HT-29 (cell line): ENCODE results near the gene SORT1. TPM values are rescaled to one million over a fixed set of nuclear protein-coding genes. Genes with fewer than 3 reads are reported as not detected.
"Not testable (repeated sequence)": the region's sequence is repeated elsewhere in the genome, so short reads cannot be mapped to it uniquely, and the experiment has no call there.

Source experiments
- DNase-seq: peaks from one replicate; pipeline ENCODE4 v3.0.0-alpha.2; 2015; ENCODE audit warnings: low spot score
- total RNA-seq: library from RNA; depleted of rRNA; stranded (reverse); fragments of >200 nt; shearing (Covaris generic); gene quantifications from 2 replicates; pipeline ENCODE4 v1.2.3, GENCODE V29; 2014

The SORT1 gene
- total RNA-seq, 1 experiment from 2014 or later, result 15.3 TPM

GRCh38 chr1:109341944-109342930 lies 55.5 kb downstream of the SORT1 start:
- DNase-seq, result no peak

GRCh38 chr1:109338608-109339007 lies 59.1 kb downstream of the SORT1 start:
- DNase-seq, result no peak

GRCh38 chr1:109338091-109338490 lies 59.6 kb downstream of the SORT1 start:
- DNase-seq, result no peak

GRCh38 chr1:109335091-109335490 lies 62.6 kb downstream of the SORT1 start:
- no peak for DNase-seq

- DNase-seq, result no peak
Measured at GRCh38 chr1:109331113-109331512, 66.6 kb downstream of the SORT1 start.

- DNase-seq, result no peak
Measured at GRCh38 chr1:109327285-109327684, 70.4 kb downstream of the SORT1 start.

- DNase-seq, result no peak
Measured at GRCh38 chr1:109322974-109323373, 74.7 kb downstream of the SORT1 start.

GRCh38 chr1:109319114-109319513 lies 78.6 kb downstream of the SORT1 start:
- no peak for DNase-seq

- no peak for DNase-seq
Measured at GRCh38 chr1:109316506-109316905, 81.2 kb downstream of the SORT1 start.

- no peak for DNase-seq
Measured at GRCh38 chr1:109315288-109315687, 82.4 kb downstream of the SORT1 start.

GRCh38 chr1:109314795-109315194 lies 82.9 kb downstream of the SORT1 start:
- no peak for DNase-seq

GRCh38 chr1:109312978-109313775 lies 84.5 kb downstream of the SORT1 start:
- no peak for DNase-seq

GRCh38 chr1:109312246-109312645 lies 85.5 kb downstream of the SORT1 start:
- DNase-seq, result no peak

GRCh38 chr1:109309347-109309746 lies 88.4 kb downstream of the SORT1 start:
- DNase-seq, result no peak

GRCh38 chr1:109307274-109308021 lies 90.3 kb downstream of the SORT1 start:
- DNase-seq, result no peak

GRCh38 chr1:109306832-109307273 lies 90.9 kb downstream of the SORT1 start, which contains the start of gene MYBPHL:
MYBPHL (minus strand) TSS chr1:109307011; CDS start chr1:109306991, 20 bp downstream.
- no peak for DNase-seq

- not testable (repeated sequence) for DNase-seq
Measured at GRCh38 chr1:109305991-109306390, 91.7 kb downstream of the SORT1 start.

GRCh38 chr1:109304226-109304920 lies 93.3 kb downstream of the SORT1 start:
- no peak for DNase-seq

GRCh38 chr1:109301874-109302273 lies 95.8 kb downstream of the SORT1 start:
- no peak for DNase-seq

- DNase-seq, result no peak
Measured at GRCh38 chr1:109300650-109301151, 97.0 kb downstream of the SORT1 start.
